ENCODE data around the gene OR4M1.
"Not testable (repeated sequence)": the region's sequence is repeated elsewhere in the genome, so short reads cannot be mapped to it uniquely, and the experiment has no call there.

Gene OR4M1

GRCh38 chr14:19773204-19773603 lies at the start of gene OR4M1:
Gene OR4M1, plus strand, starts transcription at chr14:19773504. Its CDS starts 6,819 bp downstream, at chr14:19780323.
- DNase-seq: not testable (repeated sequence)

GRCh38 chr14:19729359-19729758 lies 43.9 kb upstream of the OR4M1 start:
- no peak for DNase-seq

GRCh38 chr14:19729763-19730162 lies 43.5 kb upstream of the OR4M1 start:
- DNase-seq: no peak

GRCh38 chr14:19733893-19734292 lies 39.4 kb upstream of the OR4M1 start:
- not testable (repeated sequence) for DNase-seq

GRCh38 chr14:19743256-19743655 lies 30.0 kb upstream of the OR4M1 start, which contains the start of gene OR4Q3:
Gene OR4Q3, plus strand, starts transcription at chr14:19743571.
- DNase-seq: no peak

GRCh38 chr14:19752316-19752715 lies 21.0 kb upstream of the OR4M1 start:
- DNase-seq: not testable (repeated sequence)

GRCh38 chr14:19754172-19754571 lies 19.1 kb upstream of the OR4M1 start:
- DNase-seq: no peak

GRCh38 chr14:19771491-19771890 lies 1.8 kb upstream of the OR4M1 start:
- not testable (repeated sequence) for DNase-seq

- DNase-seq: no peak
Observed at GRCh38 chr14:19771895-19772430, 1.3 kb upstream of the OR4M1 start.

- not testable (repeated sequence) for DNase-seq
Observed at GRCh38 chr14:19772454-19772853, 850 bp upstream of the OR4M1 start.

GRCh38 chr14:19775587-19775986 lies 2.3 kb downstream of the OR4M1 start:
- no peak for DNase-seq

GRCh38 chr14:19785848-19786247 lies 12.5 kb downstream of the OR4M1 start:
- not testable (repeated sequence) for DNase-seq

GRCh38 chr14:19787318-19787717 lies 14.0 kb downstream of the OR4M1 start:
- not testable (repeated sequence) for DNase-seq

- DNase-seq: not testable (repeated sequence)
Observed at GRCh38 chr14:19788150-19788549, 14.8 kb downstream of the OR4M1 start.

GRCh38 chr14:19796520-19797108 lies 23.3 kb downstream of the OR4M1 start:
- DNase-seq: not testable (repeated sequence)

GRCh38 chr14:19799880-19800279 lies 26.6 kb downstream of the OR4M1 start:
- DNase-seq: peak; percentile 35

- peak; percentile 71 for DNase-seq
Observed at GRCh38 chr14:19800282-19801117, 27.2 kb downstream of the OR4M1 start.

GRCh38 chr14:19801118-19801464 lies 27.8 kb downstream of the OR4M1 start:
- no peak for DNase-seq

- not testable (repeated sequence) for DNase-seq
Observed at GRCh38 chr14:19803470-19803869, 30.2 kb downstream of the OR4M1 start, which contains the start of gene OR4N2. Gene OR4N2, plus strand, starts transcription at chr14:19803770. Its CDS starts 23,679 bp downstream, at chr14:19827449.

GRCh38 chr14:19813171-19813920 lies 40.0 kb downstream of the OR4M1 start:
- not testable (repeated sequence) for DNase-seq

GRCh38 chr14:19819879-19820278 lies 46.6 kb downstream of the OR4M1 start:
- not testable (repeated sequence) for DNase-seq

- DNase-seq: not testable (repeated sequence)
Observed at GRCh38 chr14:19821016-19821415, 47.7 kb downstream of the OR4M1 start.

- DNase-seq: no peak
Observed at GRCh38 chr14:19823178-19823577, 49.9 kb downstream of the OR4M1 start.

Data from NCI-H1092 (cell line).